K562 (cell line): Measurements from ENCODE around the gene MYL11. TPM values are rescaled to one million over a fixed set of nuclear protein-coding genes. Genes with fewer than 3 reads are reported as not detected.
A peak's percentile ranks its signal among the peaks of the same experiment; 100 is the strongest.

Experiments
- ATAC-seq: fragments of 200-7000 bp; cut with Tn5 transposase; 3 replicates; pipeline ENCODE4 v1.9.1; 2020; ENCODE audit warnings: moderate library complexity
- BruUV-seq: library from RNA; stranded (reverse); fragments of 400-500 nt; replicated peaks from 2 replicates; lab custom pipeline; 2021; lab: Mats Ljungman, UMichigan
- CTCF ChIA-PET: fragments of 300-600 bp; formaldehyde crosslinking; extraction: SDS; loops from one replicate; lab custom pipeline; 2021; ENCODE audit warnings: low intra/inter-chr PET ratio; lab: Yijun Ruan, JAX
- POLR2A ChIA-PET: fragments of 300-600, 350-650 bp; sonication (Branson Sonifier 250); formaldehyde crosslinking; extraction: SDS; loops from one replicate; lab custom pipeline; 2021; ENCODE audit warnings: antibody characterized with exemption, inconsistent platforms; lab: Yijun Ruan, JAX
- DNase-seq, 4 experiments: peaks; one replicate each; pipeline versions ENCODE4 v3.0.0 to v3.0.0-alpha.2; 2011 to 2018; ENCODE audit warnings: low spot score in 3 of 4, mixed read lengths in 3 of 4; ENCODE audit errors: extremely low read depth in 1 of 4
- FAIRE-seq: peaks from 2 replicates; lab custom pipeline; 2011; peaks lifted over from hg19 to GRCh38; lab: Jason Lieb, UNC
- H2AFZ ChIP-seq: 2 replicates; pipeline ENCODE4 v1.6.0; 2011; ENCODE audit warnings: low read depth, low read length, control low read depth, inconsistent platforms
- H3K27ac ChIP-seq: fragments of 200-600 bp; 3 replicates; pipeline ENCODE4 v1.8.0; 2011; ENCODE audit warnings: low read depth, mild to moderate bottlenecking, control low read depth, inconsistent platforms, low read length, moderate library complexity, mixed read lengths; ENCODE audit errors: extremely low read depth
- H3K27me3 ChIP-seq, 2 experiments: fragments of 300-600 bp in 1 of 2; 2 replicates in 1 of 2; 3 replicates in 1 of 2; pipeline versions ENCODE4 v1.6.0 to v1.8.0; 2011; ENCODE audit warnings: inconsistent platforms in 2 of 2, low read length in 2 of 2, mild to moderate bottlenecking in 1 of 2, mixed read lengths in 1 of 2, moderate library complexity in 1 of 2; ENCODE audit not compliant: control insufficient read depth in 2 of 2, insufficient read depth in 2 of 2
- H3K36me3 ChIP-seq: fragments of 300-600 bp; 3 replicates; pipeline ENCODE4 v1.8.0; 2011; ENCODE audit warnings: mild to moderate bottlenecking, low read length, inconsistent platforms; ENCODE audit not compliant: control insufficient read depth, insufficient read depth
- H3K4me1 ChIP-seq, 2 experiments: fragments of 200-600 bp in 1 of 2; replicated peaks in 1 of 2; 2 replicates in 1 of 2; 3 replicates in 1 of 2; pipeline versions ENCODE4 v1.5.1 to v1.8.0; 2011; ENCODE audit warnings: inconsistent platforms in 2 of 2, low read length in 2 of 2, mild to moderate bottlenecking in 1 of 2, mixed read lengths in 1 of 2, moderate library complexity in 1 of 2; ENCODE audit not compliant: control insufficient read depth in 2 of 2, insufficient read depth in 2 of 2
- H3K4me2 ChIP-seq: 2 replicates; pipeline ENCODE4 v1.6.1; 2011; ENCODE audit warnings: low read length, control low read depth, inconsistent platforms, mixed read lengths; ENCODE audit not compliant: insufficient read depth
- H3K4me3 ChIP-seq: fragments of 200-600 bp; sonication (generic), shearing (Covaris generic); 2 replicates; pipeline ENCODE4 v1.5.1; 2016; ENCODE audit warnings: control low read depth, inconsistent platforms
- H3K79me2 ChIP-seq: fragments of 200-600 bp; 3 replicates; pipeline ENCODE4 v1.8.0; 2011; ENCODE audit warnings: low read length, inconsistent platforms; ENCODE audit not compliant: control insufficient read depth, insufficient read depth
- H3K9ac ChIP-seq, 2 experiments: 2 replicates each; pipeline versions ENCODE4 v1.6.0 to v1.6.1; 2011; ENCODE audit warnings: low read depth in 2 of 2, low read length in 2 of 2, control low read depth in 1 of 2, inconsistent platforms in 1 of 2, mild to moderate bottlenecking in 1 of 2, mixed read lengths in 1 of 2; ENCODE audit not compliant: insufficient read depth in 1 of 2
- H3K9me1 ChIP-seq: one replicate; pipeline ENCODE4 v1.6.0; 2011; ENCODE audit warnings: inconsistent platforms, mild to moderate bottlenecking, low read length, moderate library complexity; ENCODE audit not compliant: control insufficient read depth, insufficient read depth
- H3K9me3 ChIP-seq: replicated peaks from 2 replicates; pipeline ENCODE4 v1.5.1; 2011; ENCODE audit warnings: low read depth, low read length, inconsistent platforms; ENCODE audit not compliant: control insufficient read depth, insufficient read depth
- H4K20me1 ChIP-seq: replicated peaks from 2 replicates; pipeline ENCODE4 v1.6.1; 2011; ENCODE audit warnings: low read length, inconsistent platforms, mixed read lengths; ENCODE audit not compliant: control insufficient read depth, insufficient read depth
- E4F1 ChIP-seq: fragments of 250-450 bp; sonication (Bioruptor Pico); IDR thresholded peaks from 2 replicates; pipeline ENCODE4 v1.5.0; 2021; ENCODE audit warnings: mild to moderate bottlenecking, borderline replicate concordance
- HDAC8 ChIP-seq: fragments of 450-650 bp; IDR thresholded peaks from 2 replicates; pipeline ENCODE4 v1.6.1; 2016; ENCODE audit warnings: mild to moderate bottlenecking, missing genetic modification characterization, moderate library complexity, missing compliant biosample characterization
- KLF16 ChIP-seq: IDR thresholded peaks from 2 replicates; pipeline ENCODE4 v1.6.1; 2016; ENCODE audit warnings: antibody characterized with exemption
- MXD1 ChIP-seq: fragments of 250-450 bp; sonication (Bioruptor Pico); IDR thresholded peaks from 2 replicates; pipeline ENCODE4 v1.8.0; 2021; ENCODE audit warnings: borderline replicate concordance, mild to moderate bottlenecking, moderate library complexity; ENCODE audit not compliant: poor library complexity, severe bottlenecking
- POLR2AphosphoS2 ChIP-seq: IDR thresholded peaks from 2 replicates; pipeline ENCODE4 v1.6.1; 2012; ENCODE audit warnings: low read length, improper control_type of control experiment
- ZNF41 ChIP-seq: fragments of 250-450 bp; sonication (Bioruptor Pico); conservative IDR thresholded peaks from 2 replicates; pipeline ENCODE4 v1.4.0; 2020; ENCODE audit warnings: mild to moderate bottlenecking
- ZNF707 ChIP-seq: fragments of 250-450 bp; sonication (Bioruptor Pico); conservative IDR thresholded peaks from 2 replicates; pipeline ENCODE4 v1.8.0; 2022; ENCODE audit warnings: inconsistent platforms, mild to moderate bottlenecking, moderate library complexity
- WGBS: fragments of 100-300 bp; shearing (Covaris generic); methylation state at CpG from one replicate; pipeline ENCODE4 v1.1.6; 2016; ENCODE audit warnings: low coverage, mixed read lengths; ENCODE audit not compliant: insufficient coverage; ENCODE audit errors: missing lambda C conversion rate; 5-methylcytosine and 5-hydroxymethylcytosine counted together
- in situ Hi-C: fragments of 300-500 bp; cut with MboI; formaldehyde crosslinking; loops from 4 replicates; pipeline ENCODE4 v1.15.0; 2018; ENCODE audit warnings: inconsistent platforms, mixed read lengths
- intact Hi-C: fragments of 100-400 bp; cut with micrococcal nuclease; formaldehyde crosslinking; loops from 2 replicates; pipeline ENCODE4 v1.14.2; 2022
- polyA plus RNA-seq, 8 experiments: library from polyadenylated mRNA; depleted of rRNA in 4 of 8; stranded (reverse) in 5 of 8; unstranded in 3 of 8; fragments of >200 nt; fragmentation: Nextera tagmentation in 2 of 8; fragmentation: Illumina TruSeq in 1 of 8; extraction: Ambion mirVana in 2 of 8; extraction: Trizol in 1 of 8; gene quantifications; 2 replicates each; pipeline versions ENCODE4 v1.2.1 to v1.2.3, GENCODE V29; 2011 to 2014; ENCODE audit warnings: inconsistent platforms in 1 of 8, missing spikeins in 1 of 8
- total RNA-seq, 7 experiments: library from RNA; depleted of rRNA in 6 of 7; stranded (reverse); fragments of >200 nt in 6 of 7; fragmentation: Illumina TruSeq in 2 of 7; extraction: Trizol in 2 of 7; gene quantifications; 2 replicates each; pipeline versions ENCODE4 v1.2.1 to v1.2.3, GENCODE V29; 2011 to 2021; ENCODE audit warnings: low replicate concordance in 1 of 7
- TF ChIP-seq, protein P1 (sequence below): sonication (generic); formaldehyde crosslinking; IDR thresholded peaks from 2 replicates; pipeline ENCODE4 v1.8.0; 2022; ENCODE audit warnings: missing genetic modification reagents, mild to moderate bottlenecking, moderate library complexity, borderline replicate concordance
- TF ChIP-seq, protein P2 (sequence below): IDR thresholded peaks from 2 replicates; pipeline ENCODE4 v1.6.1; 2016; ENCODE audit warnings: missing genetic modification characterization, missing compliant biosample characterization
- TF ChIP-seq, protein P3 (sequence below): fragments of 450-650 bp; IDR thresholded peaks from 2 replicates; pipeline ENCODE4 v1.6.1; 2014; ENCODE audit warnings: low read depth, mild to moderate bottlenecking, moderate library complexity, borderline replicate concordance

MYL11 gene
- total and polyA plus RNA-seq, 9 of the 15 experiments (the other 6 are each of a cell fraction or from before 2014, with no cell fraction given) = 0.31 to 1.5 (median 0.73) TPM; not detected in 4

DNA sequence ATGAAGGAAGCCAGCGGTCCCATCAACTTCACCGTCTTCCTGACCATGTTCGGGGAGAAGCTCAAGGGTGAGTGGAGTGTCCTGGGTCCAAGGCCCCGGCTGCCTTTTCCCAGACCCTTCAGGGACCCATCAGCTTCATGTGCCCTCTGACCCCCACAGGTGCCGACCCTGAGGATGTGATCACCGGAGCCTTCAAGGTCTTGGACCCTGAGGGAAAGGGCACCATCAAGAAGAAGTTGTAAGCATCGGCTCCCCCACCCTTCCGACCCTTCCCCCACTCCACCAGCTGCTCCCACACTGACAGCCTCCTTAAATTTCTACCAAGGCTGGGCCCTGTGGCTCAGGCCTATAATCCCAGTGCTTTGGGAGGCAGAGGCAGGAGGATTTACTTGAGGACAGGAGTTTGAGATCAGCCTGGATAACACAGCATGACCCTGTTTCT, 1.9 kb downstream of the MYL11 start (continued):
- TF ChIP-seq, protein P1, sequence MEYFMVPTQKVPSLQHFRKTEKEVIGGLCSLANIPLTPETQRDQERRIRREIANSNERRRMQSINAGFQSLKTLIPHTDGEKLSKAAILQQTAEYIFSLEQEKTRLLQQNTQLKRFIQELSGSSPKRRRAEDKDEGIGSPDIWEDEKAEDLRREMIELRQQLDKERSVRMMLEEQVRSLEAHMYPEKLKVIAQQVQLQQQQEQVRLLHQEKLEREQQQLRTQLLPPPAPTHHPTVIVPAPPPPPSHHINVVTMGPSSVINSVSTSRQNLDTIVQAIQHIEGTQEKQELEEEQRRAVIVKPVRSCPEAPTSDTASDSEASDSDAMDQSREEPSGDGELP (CRISPR knock-in tag) = 0 out of 2 replicates have a peak, but pooled peaks have one; percentile 21
- TF ChIP-seq E4F1 (CRISPR knock-in tag) (no peak), HDAC8 (tag) (no peak), POLR2AphosphoS2 (no peak)

DNA sequence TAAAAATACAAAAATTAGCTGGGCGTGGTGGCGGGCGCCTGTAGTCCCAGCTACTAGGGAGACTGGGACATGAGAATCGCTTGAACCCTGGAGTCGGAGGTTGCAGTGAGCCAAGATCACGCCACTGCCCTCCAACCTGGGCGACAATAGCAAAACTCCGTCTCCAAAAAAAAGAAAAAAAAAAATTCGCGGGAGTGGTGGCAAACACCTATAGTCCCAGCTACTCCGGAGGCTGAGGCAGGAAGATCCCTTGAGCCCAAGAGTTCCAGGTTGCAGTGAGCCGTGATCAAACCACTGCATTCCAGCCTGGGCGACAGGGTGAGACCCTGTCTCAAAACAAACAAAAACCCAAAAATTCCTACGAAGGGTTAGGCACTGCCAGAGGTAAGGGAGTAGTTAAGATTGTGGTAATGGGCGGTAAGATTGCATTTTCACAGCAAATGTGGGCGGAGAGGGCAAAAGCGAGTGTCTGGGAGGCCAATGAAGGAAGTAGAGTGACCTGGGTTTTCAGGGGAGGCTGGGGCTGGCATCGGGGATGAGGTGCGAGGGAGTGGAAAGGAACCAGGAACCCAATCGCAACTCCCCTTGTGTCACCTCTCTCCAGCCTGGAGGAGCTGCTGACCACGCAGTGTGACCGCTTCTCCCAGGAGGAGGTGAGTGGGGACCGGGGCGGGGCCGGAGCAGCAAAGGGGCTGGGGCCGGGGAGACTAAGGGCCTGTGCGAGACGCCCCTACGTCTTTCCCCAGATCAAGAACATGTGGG, 2.6 kb downstream of the MYL11 start:
- BruUV-seq = no TSS peak
- POLR2A ChIA-PET = interaction anchor here (0.6 to 2.3 kb wide), 4 partner anchors 12 to 519 kb away, joined by 3 to 6 read pairs (median 4); partner anchors contain the start of gene CTF1
- H3K4me2 ChIP-seq = peak overlapping the region; percentile 81
- in situ Hi-C loops (no loop called here), intact Hi-C loops (loop anchor here (10.0 kb wide), 1 partner anchor 312 kb away; the partner anchor contains the start of gene ALDOA)
- peak overlapping the region; percentile 81 to 88 for H3K9ac ChIP-seq
- WGBS = 36% methylated on average over 18 of the region's 29 CpGs
- H3K4me1 ChIP-seq = peaks cover 43 to 65% of the 10 kb centered on the region in 2 experiments
- H2AFZ ChIP-seq = peak overlapping the region; percentile 68
- no peak for ATAC-seq
- no peaks in the 10 kb centered on the region for H4K20me1 ChIP-seq
- H3K27me3 ChIP-seq = no peaks in the 10 kb centered on the region
- peak overlapping the region; percentile 55 for H3K4me3 ChIP-seq
- DNase-seq = peak in 3 of 4 experiments; percentile 81 to 85 (median 84)
- H3K79me2 ChIP-seq = peaks cover 16% of the 10 kb centered on the region
- H3K9me1 ChIP-seq = no peaks in the 10 kb centered on the region
- H3K9me3 ChIP-seq = no peaks in the 10 kb centered on the region
- no peak for FAIRE-seq
- CTCF ChIA-PET = no interaction called here
- peak overlapping the region; percentile 92 for H3K27ac ChIP-seq
- peaks cover 7% of the 10 kb centered on the region; the same call in 1 of the 3 replicates for H3K36me3 ChIP-seq
- no peak for TF ChIP-seq ZNF707 (CRISPR knock-in tag)
- TF ChIP-seq ZNF41 (CRISPR knock-in tag) = no peak
- no peak for TF ChIP-seq MXD1 (CRISPR knock-in tag)
- TF ChIP-seq, protein P2, sequence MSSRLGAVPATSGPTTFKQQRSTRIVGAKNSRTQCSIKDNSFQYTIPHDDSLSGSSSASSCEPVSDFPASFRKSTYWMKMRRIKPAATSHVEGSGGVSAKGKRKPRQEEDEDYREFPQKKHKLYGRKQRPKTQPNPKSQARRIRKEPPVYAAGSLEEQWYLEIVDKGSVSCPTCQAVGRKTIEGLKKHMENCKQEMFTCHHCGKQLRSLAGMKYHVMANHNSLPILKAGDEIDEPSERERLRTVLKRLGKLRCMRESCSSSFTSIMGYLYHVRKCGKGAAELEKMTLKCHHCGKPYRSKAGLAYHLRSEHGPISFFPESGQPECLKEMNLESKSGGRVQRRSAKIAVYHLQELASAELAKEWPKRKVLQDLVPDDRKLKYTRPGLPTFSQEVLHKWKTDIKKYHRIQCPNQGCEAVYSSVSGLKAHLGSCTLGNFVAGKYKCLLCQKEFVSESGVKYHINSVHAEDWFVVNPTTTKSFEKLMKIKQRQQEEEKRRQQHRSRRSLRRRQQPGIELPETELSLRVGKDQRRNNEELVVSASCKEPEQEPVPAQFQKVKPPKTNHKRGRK (tag) = no peak
- TF ChIP-seq, protein P3, sequence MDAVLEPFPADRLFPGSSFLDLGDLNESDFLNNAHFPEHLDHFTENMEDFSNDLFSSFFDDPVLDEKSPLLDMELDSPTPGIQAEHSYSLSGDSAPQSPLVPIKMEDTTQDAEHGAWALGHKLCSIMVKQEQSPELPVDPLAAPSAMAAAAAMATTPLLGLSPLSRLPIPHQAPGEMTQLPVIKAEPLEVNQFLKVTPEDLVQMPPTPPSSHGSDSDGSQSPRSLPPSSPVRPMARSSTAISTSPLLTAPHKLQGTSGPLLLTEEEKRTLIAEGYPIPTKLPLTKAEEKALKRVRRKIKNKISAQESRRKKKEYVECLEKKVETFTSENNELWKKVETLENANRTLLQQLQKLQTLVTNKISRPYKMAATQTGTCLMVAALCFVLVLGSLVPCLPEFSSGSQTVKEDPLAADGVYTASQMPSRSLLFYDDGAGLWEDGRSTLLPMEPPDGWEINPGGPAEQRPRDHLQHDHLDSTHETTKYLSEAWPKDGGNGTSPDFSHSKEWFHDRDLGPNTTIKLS = no peak
- no peak for TF ChIP-seq KLF16
